GM12878 (cell line): ENCODE data around the gene RCBTB2. TPM values are rescaled to one million over a fixed set of nuclear protein-coding genes. Genes with fewer than 3 reads are reported as not detected.

Source experiments
- ATAC-seq: fragments of 200-7000 bp; cut with Tn5 transposase; 3 replicates; pipeline ENCODE4 v1.9.1; 2020; ENCODE audit warnings: mild to moderate bottlenecking, moderate library complexity
- BruUV-seq: library from RNA; stranded (reverse); fragments of 400-500 nt; replicated peaks from 2 replicates; lab custom pipeline; 2021; lab: Mats Ljungman, UMichigan
- CTCF ChIA-PET: fragments of 300-600 bp; sonication (Branson Sonifier 250); formaldehyde crosslinking; extraction: SDS; loops from one replicate; lab custom pipeline; 2021; ENCODE audit warnings: inconsistent platforms; lab: Yijun Ruan, JAX
- POLR2A ChIA-PET: fragments of 350-600 bp; formaldehyde crosslinking; extraction: SDS; loops from one replicate; lab custom pipeline; 2021; ENCODE audit warnings: inconsistent platforms; lab: Charles Lee
- RAD21 ChIA-PET: fragments of 300-600 bp; sonication (Branson Sonifier 250); formaldehyde crosslinking; loops from one replicate; lab custom pipeline; 2023; ENCODE audit warnings: antibody characterized with exemption; ENCODE audit not compliant: unreplicated experiment; lab: Charles Lee
- SMC1A ChIA-PET: fragments of 300-600 bp; sonication (Branson Sonifier 250); formaldehyde crosslinking; loops from one replicate; lab custom pipeline; 2023; ENCODE audit not compliant: unreplicated experiment, uncharacterized antibody; lab: Charles Lee
- DNase-seq: peaks from one replicate; pipeline ENCODE4 v3.0.0-alpha.2; 2011; ENCODE audit warnings: low read depth, low spot score
- FAIRE-seq: peaks from 3 replicates; lab custom pipeline; 2011; peaks lifted over from hg19 to GRCh38; lab: Jason Lieb, UNC
- H2AFZ ChIP-seq: 2 replicates; pipeline ENCODE4 v1.6.0; 2011; ENCODE audit warnings: low read depth, low read length, control low read depth; ENCODE audit not compliant: control insufficient read depth
- H3K27ac ChIP-seq: 2 replicates; pipeline ENCODE4 v1.5.1; 2011; ENCODE audit warnings: control low read depth; ENCODE audit not compliant: control insufficient read depth, insufficient read depth
- H3K27me3 ChIP-seq, 2 experiments: replicated peaks in 1 of 2; 2 replicates each; pipeline versions ENCODE4 v1.6.0 to v1.6.1; 2011; ENCODE audit warnings: low read length in 1 of 2; ENCODE audit not compliant: control insufficient read depth in 2 of 2, insufficient read depth in 2 of 2
- H3K36me3 ChIP-seq, 2 experiments: 2 replicates each; pipeline ENCODE4 v1.5.1; 2011; ENCODE audit warnings: low read length in 1 of 2; ENCODE audit not compliant: control insufficient read depth in 2 of 2, insufficient read depth in 2 of 2
- H3K4me1 ChIP-seq: 2 replicates; pipeline ENCODE4 v1.6.1; 2011; ENCODE audit warnings: mild to moderate bottlenecking, low read length, moderate library complexity, mixed read lengths; ENCODE audit not compliant: control insufficient read depth, insufficient read depth
- H3K4me2 ChIP-seq: 2 replicates; pipeline ENCODE4 v1.6.0; 2011; ENCODE audit warnings: control low read depth; ENCODE audit not compliant: control insufficient read depth, insufficient read depth
- H3K4me3 ChIP-seq: fragments of 200-600 bp; sonication (generic); 2 replicates; pipeline ENCODE4 v1.5.1; 2016
- H3K79me2 ChIP-seq: 2 replicates; pipeline ENCODE4 v1.6.0; 2011; ENCODE audit warnings: low read length; ENCODE audit not compliant: control insufficient read depth, insufficient read depth
- H3K9ac ChIP-seq: 2 replicates; pipeline ENCODE4 v1.8.0; 2011; ENCODE audit warnings: low read length, control low read depth, mixed read lengths; ENCODE audit not compliant: control insufficient read depth, insufficient read depth
- H3K9me3 ChIP-seq: replicated peaks from 3 replicates; pipeline ENCODE4 v1.5.1; 2011; ENCODE audit warnings: mild to moderate bottlenecking, low read length; ENCODE audit not compliant: control insufficient read depth, insufficient read depth
- H4K20me1 ChIP-seq: 2 replicates; pipeline ENCODE4 v1.6.0; 2011; ENCODE audit not compliant: control insufficient read depth, insufficient read depth
- IRF3 ChIP-seq: fragments of 450-650 bp; IDR thresholded peaks from 2 replicates; pipeline ENCODE4 v1.6.1; 2014; ENCODE audit warnings: mild to moderate bottlenecking
- ZNF274 ChIP-seq: IDR thresholded peaks from one replicate; pipeline ENCODE4 v1.8.0; 2011; ENCODE audit not compliant: insufficient read length, insufficient read depth
- WGBS: methylation state at CpG from one replicate; pipeline ENCODE4 v1.1.6; 2016; ENCODE audit warnings: low lambda C conversion rate; ENCODE audit not compliant: insufficient replicate concordance, insufficient coverage; ENCODE audit errors: missing lambda C conversion rate; 5-methylcytosine and 5-hydroxymethylcytosine counted together
- in situ Hi-C: fragments of 300-500 bp; cut with MboI; formaldehyde crosslinking; loops from 9 replicates; pipeline ENCODE4 v1.14.3; 2018; ENCODE audit warnings: mixed read lengths
- intact Hi-C: fragments of 100-400 bp; cut with micrococcal nuclease; formaldehyde crosslinking; loops from one replicate; pipeline ENCODE4 v1.14.2; 2022; ENCODE audit not compliant: unreplicated experiment
- polyA plus RNA-seq, 11 experiments: library from polyadenylated mRNA; depleted of rRNA in 4 of 11; unstranded in 6 of 11; stranded (reverse) in 5 of 11; fragments of >200 nt; fragmentation: Nextera tagmentation in 4 of 11; fragmentation: Illumina TruSeq in 1 of 11; extraction: Ambion mirVana in 4 of 11; extraction: Trizol in 1 of 11; gene quantifications; 1 replicate in 1 of 11; 2 replicates in 10 of 11; pipeline versions ENCODE4 v1.2.1 to v1.2.3, GENCODE V29; 2011 to 2016; ENCODE audit warnings: inconsistent platforms in 2 of 11, missing spikeins in 2 of 11, low read depth in 1 of 11
- total RNA-seq, 4 experiments: library from RNA; depleted of rRNA in 3 of 4; stranded (reverse); fragments of >200 nt in 3 of 4; fragmentation: Illumina TruSeq in 1 of 4; extraction: Trizol in 1 of 4; gene quantifications; 2 replicates each; pipeline versions ENCODE4 v1.2.1 to v1.2.3, GENCODE V29; 2013 to 2021
- TF ChIP-seq, protein P1 (sequence below), 3 experiments: IDR thresholded peaks in 2 of 3; conservative IDR thresholded peaks in 1 of 3; 2 replicates each; pipeline ENCODE4 v1.5.1; 2011; ENCODE audit warnings: low read depth in 3 of 3, low read length in 3 of 3, mild to moderate bottlenecking in 3 of 3, control low read depth in 2 of 3, moderate library complexity in 2 of 3, inconsistent platforms in 1 of 3, mixed read lengths in 1 of 3; ENCODE audit not compliant: control insufficient read depth in 2 of 3, insufficient read depth in 1 of 3; ENCODE audit errors: extremely low read depth in 1 of 3

Gene RCBTB2
- total and polyA plus RNA-seq, 10 of the 15 experiments (the other 5 are each of a cell fraction or from before 2014, with no cell fraction given) = 5.0 to 16.0 (median 8.5) TPM

- 97% methylated on average over 2 of the region's 2 CpGs for WGBS
- ATAC-seq = peak; percentile 18; the same call in 2 of the 3 replicates
- H3K79me2 ChIP-seq = no peaks in the 10 kb centered on the region
- H3K4me3 ChIP-seq = no peak overlapping the region
- H3K4me1 ChIP-seq = peaks cover 22% of the 10 kb centered on the region; the same call in 1 of the 2 replicates
- no peak overlapping the region for H2AFZ ChIP-seq
- in situ Hi-C loops = no loop called here
- no peaks in the 10 kb centered on the region for H4K20me1 ChIP-seq
- H3K4me2 ChIP-seq = no peak overlapping the region
- no peaks in the 10 kb centered on the region; the same call in 1 of the 3 replicates for H3K9me3 ChIP-seq
- no peak for FAIRE-seq
- no TSS peak for BruUV-seq
- H3K9ac ChIP-seq = no peak overlapping the region
- RAD21 ChIA-PET = no interaction called here
- SMC1A ChIA-PET = interaction anchor here (1.2 to 2.6 kb wide), 7 partner anchors 9 to 104 kb away, joined by 3 to 11 read pairs (median 4); no protein-coding TSS in a partner anchor
- POLR2A ChIA-PET = no interaction called here
- intact Hi-C loops = no loop called here
- no peak for DNase-seq
- no peaks in the 10 kb centered on the region for H3K27me3 ChIP-seq
- CTCF ChIA-PET = interaction anchor here (1.0 to 2.7 kb wide), 2 partner anchors 13 to 23 kb away, joined by 3 to 10 read pairs; no protein-coding TSS in a partner anchor
- peaks cover 0 to 7% of the 10 kb centered on the region in 2 experiments; a peak in 2 of 4 replicates for H3K36me3 ChIP-seq
- no peak for TF ChIP-seq IRF3
- no peak for TF ChIP-seq ZNF274
- TF ChIP-seq, protein P1, sequence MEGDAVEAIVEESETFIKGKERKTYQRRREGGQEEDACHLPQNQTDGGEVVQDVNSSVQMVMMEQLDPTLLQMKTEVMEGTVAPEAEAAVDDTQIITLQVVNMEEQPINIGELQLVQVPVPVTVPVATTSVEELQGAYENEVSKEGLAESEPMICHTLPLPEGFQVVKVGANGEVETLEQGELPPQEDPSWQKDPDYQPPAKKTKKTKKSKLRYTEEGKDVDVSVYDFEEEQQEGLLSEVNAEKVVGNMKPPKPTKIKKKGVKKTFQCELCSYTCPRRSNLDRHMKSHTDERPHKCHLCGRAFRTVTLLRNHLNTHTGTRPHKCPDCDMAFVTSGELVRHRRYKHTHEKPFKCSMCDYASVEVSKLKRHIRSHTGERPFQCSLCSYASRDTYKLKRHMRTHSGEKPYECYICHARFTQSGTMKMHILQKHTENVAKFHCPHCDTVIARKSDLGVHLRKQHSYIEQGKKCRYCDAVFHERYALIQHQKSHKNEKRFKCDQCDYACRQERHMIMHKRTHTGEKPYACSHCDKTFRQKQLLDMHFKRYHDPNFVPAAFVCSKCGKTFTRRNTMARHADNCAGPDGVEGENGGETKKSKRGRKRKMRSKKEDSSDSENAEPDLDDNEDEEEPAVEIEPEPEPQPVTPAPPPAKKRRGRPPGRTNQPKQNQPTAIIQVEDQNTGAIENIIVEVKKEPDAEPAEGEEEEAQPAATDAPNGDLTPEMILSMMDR (IDR thresholded peaks at IDR 0.05 in 2 of 3, conservative IDR thresholded peaks at IDR 0.05 in 1 of 3; ENCODE audit: control insufficient read depth in 2 of 3, extremely low read depth in 1 of 3, insufficient read depth in 1 of 3, low read depth in 3 of 3, low read length in 3 of 3) = peak in 2 of 3 experiments; percentile 9 to 18; a peak in 2 of 6 replicates
- peak overlapping the region; percentile 18 for H3K27ac ChIP-seq
Observed at GRCh38 chr13:48475230-48475629, 57.6 kb downstream of the RCBTB2 start.
